ENCODE measurements around the gene CYTH2. TPM values are rescaled to one million over a fixed set of nuclear protein-coding genes. Genes with fewer than 3 reads are reported as not detected.

Gene CYTH2
- total RNA-seq, 1 experiment from 2014 or later: 103 TPM

DNA sequence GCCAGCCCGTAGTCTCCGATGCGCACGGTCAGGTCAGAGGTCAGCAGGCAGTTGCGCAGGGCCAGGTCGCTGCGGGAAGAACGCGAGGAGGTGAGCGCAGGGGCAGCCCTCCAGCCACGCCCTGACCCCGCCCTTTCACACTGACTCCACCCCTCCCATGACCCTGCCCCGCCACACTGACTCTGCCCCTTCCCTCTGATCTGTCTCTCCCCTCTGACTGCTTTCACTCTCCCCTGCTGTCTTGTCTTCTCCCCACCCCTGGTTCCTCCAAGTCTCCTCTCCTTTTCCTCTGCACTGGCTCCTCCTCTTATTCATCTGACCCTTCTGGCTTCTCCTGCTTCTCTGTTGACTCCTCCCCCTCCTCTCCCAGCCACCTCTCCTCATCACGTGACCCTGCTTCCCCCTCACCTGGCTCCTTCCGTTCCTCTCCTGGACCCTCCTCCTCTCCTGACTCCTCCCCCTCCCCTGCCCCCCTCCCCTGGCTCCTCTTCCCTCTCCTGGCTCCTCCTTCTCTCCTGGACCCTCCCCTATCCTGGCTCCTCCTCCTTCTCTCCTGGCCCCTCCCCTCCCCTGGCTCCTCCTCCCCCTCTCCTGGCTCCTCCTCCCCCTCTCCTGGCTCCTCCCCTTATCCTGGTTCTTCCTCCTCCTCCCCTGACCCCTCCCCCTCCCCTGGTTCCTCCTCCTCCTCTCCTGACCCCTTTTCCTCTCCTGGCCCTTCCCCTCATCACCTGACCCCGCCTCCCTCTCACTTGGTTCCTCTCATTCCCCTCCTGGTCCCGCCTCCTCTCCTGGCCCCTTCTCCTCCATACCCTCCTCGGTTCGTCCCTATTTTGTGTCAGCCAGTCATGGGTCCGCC, 32.6 kb downstream of the CYTH2 start:
- H3K4me1 ChIP-seq (ENCODE audit: insufficient read depth, low read length): no peaks in the 10 kb centered on the region
- no peak overlapping the region for H2BK15ac ChIP-seq (ENCODE audit: low read depth, low read length)
- no peak overlapping the region for H3T11ph ChIP-seq (ENCODE audit: low read length)
- H2BK20ac ChIP-seq (ENCODE audit: low read depth, low read length, poor library complexity, severe bottlenecking): no peak overlapping the region
- H4K91ac ChIP-seq (ENCODE audit: insufficient read length, low read depth, low read length): no peak overlapping the region
- no peaks in the 10 kb centered on the region for H3K27me3 ChIP-seq (ENCODE audit: insufficient read depth, low read length)
- no peak overlapping the region for H3K56ac ChIP-seq (ENCODE audit: insufficient read length, low read depth, low read length)
- H3K4ac ChIP-seq (ENCODE audit: low read depth, low read length): no peak overlapping the region
- Mint-ChIP-seq H3K4me1 (peaks cover 8 to 27% of the 10 kb centered on the region in 2 experiments), H3K4me3 (peak overlapping the region; percentile 75 to 80), H3K9me3 (no peaks in the 10 kb centered on the region), H3K36me3 (ENCODE audit: insufficient read depth in 1 of 3, low read depth in 3 of 3) (peaks cover 0 to 5% (median 0%) of the 10 kb centered on the region in 3 experiments; a peak in 4 of 7 replicates), H3K27me3 (ENCODE audit: low read depth) (peaks cover 6% of the 10 kb centered on the region), H3K27ac (peak overlapping the region; percentile 91 to 99 (median 95))
- no peaks in the 10 kb centered on the region for H3K79me2 ChIP-seq (ENCODE audit: insufficient read depth, low read length)
- H3K4me2 ChIP-seq (ENCODE audit: insufficient read depth, insufficient read length, low read length): peak overlapping the region; percentile 41
- no peak overlapping the region for H4K5ac ChIP-seq (ENCODE audit: insufficient read length, low read depth, low read length)
- no peak overlapping the region for H3K14ac ChIP-seq (ENCODE audit: insufficient read depth, low read length)
- WGBS (ENCODE audit: extremely low coverage, insufficient read length, low lambda C conversion rate): no CpG with 5 or more reads among the region's 20 CpGs
- no peak overlapping the region for H3K9ac ChIP-seq (ENCODE audit: extremely low read depth, insufficient read length, low read length)
- peak; percentile 100 for DNase-seq
- no peak overlapping the region for H4K8ac ChIP-seq (replicated peaks; ENCODE audit: insufficient read length, low read depth, low read length)
- no peaks in the 10 kb centered on the region for H4K20me1 ChIP-seq (ENCODE audit: control insufficient read depth, insufficient read depth, insufficient read length)
- peaks cover 12% of the 10 kb centered on the region for H3K23me2 ChIP-seq (ENCODE audit: insufficient read length, low read depth, low read length, poor library complexity, severe bottlenecking)
- no peak overlapping the region for H2BK120ac ChIP-seq (ENCODE audit: low read depth, low read length, poor library complexity, severe bottlenecking)
- H3K79me1 ChIP-seq (ENCODE audit: insufficient read depth, low read depth, low read length, poor library complexity, severe bottlenecking): no peaks in the 10 kb centered on the region
- TF ChIP-seq CTCF (conservative IDR thresholded peaks at IDR 0.05): no peak
- no peaks in the 10 kb centered on the region for H3K9me3 ChIP-seq (ENCODE audit: control insufficient read depth, low read depth, low read length)
- no peak overlapping the region for H2AK5ac ChIP-seq (ENCODE audit: insufficient read length, low read length)
- H3K27ac ChIP-seq (ENCODE audit: insufficient read length, low read depth, low read length): no peak overlapping the region
- H3K18ac ChIP-seq (ENCODE audit: insufficient read length, low read depth, low read length): no peak overlapping the region
- no peak overlapping the region for H2BK12ac ChIP-seq (ENCODE audit: insufficient read length, low read depth, low read length)
- no peak overlapping the region for H2BK5ac ChIP-seq (ENCODE audit: insufficient read length, low read length)
- H2AFZ ChIP-seq (ENCODE audit: low read length): no peak overlapping the region
- no peak overlapping the region for H3K23ac ChIP-seq (ENCODE audit: insufficient read length, low read depth, low read length)
